HUES48 (cell line): ENCODE data around the gene PLA2G2C.

Experiments used
- H3K27ac ChIP-seq: one replicate; pipeline ENCODE4 v1.7.0; 2013; ENCODE audit warnings: low read depth, low read length, inconsistent platforms
- H3K27me3 ChIP-seq: 2 replicates; pipeline ENCODE4 v1.6.1; 2013; ENCODE audit warnings: mild to moderate bottlenecking, low read length; ENCODE audit not compliant: control insufficient read depth, insufficient read depth
- H3K36me3 ChIP-seq: 2 replicates; pipeline ENCODE4 v1.6.1; 2013; ENCODE audit warnings: low read length; ENCODE audit not compliant: control insufficient read depth, insufficient read depth
- H3K4me1 ChIP-seq: 2 replicates; pipeline ENCODE4 v1.6.1; 2013; ENCODE audit warnings: mild to moderate bottlenecking, low read length; ENCODE audit not compliant: control insufficient read depth, insufficient read depth
- H3K4me3 ChIP-seq: 2 replicates; pipeline ENCODE4 v1.5.1; 2013; ENCODE audit warnings: mild to moderate bottlenecking, low read depth, low read length
- H3K9ac ChIP-seq: 2 replicates; pipeline ENCODE4 v1.6.1; 2013; ENCODE audit warnings: mild to moderate bottlenecking, low read depth, low read length, moderate library complexity
- H3K9me3 ChIP-seq: 2 replicates; pipeline ENCODE4 v1.6.1; 2013; ENCODE audit warnings: low read length; ENCODE audit not compliant: control insufficient read depth, insufficient read depth

Gene PLA2G2C

GRCh38 chr1:20202166-20202565 lies 15.8 kb upstream of the PLA2G2C start:
- Histone ChIP-seq H3K27me3 (no peaks in the 10 kb centered on the region), H3K36me3 (no peaks in the 10 kb centered on the region), H3K9me3 (no peaks in the 10 kb centered on the region), H3K9ac (no peak overlapping the region), H3K4me1 (0 out of 2 replicates have a peak, but pooled peaks cover 3% of the 10 kb centered on the region), H3K27ac (no peak overlapping the region), H3K4me3 (no peak overlapping the region)

- Histone ChIP-seq H3K9ac (no peak overlapping the region), H3K4me3 (no peak overlapping the region), H3K27me3 (no peaks in the 10 kb centered on the region), H3K9me3 (no peaks in the 10 kb centered on the region), H3K36me3 (no peaks in the 10 kb centered on the region), H3K4me1 (0 out of 2 replicates have a peak, but pooled peaks cover 3% of the 10 kb centered on the region), H3K27ac (no peak overlapping the region)
Measured at GRCh38 chr1:20200966-20201365, 14.6 kb upstream of the PLA2G2C start.

GRCh38 chr1:20199840-20200239 lies 13.5 kb upstream of the PLA2G2C start:
- H3K36me3 ChIP-seq: no peaks in the 10 kb centered on the region
- H3K27ac ChIP-seq: no peak overlapping the region
- no peaks in the 10 kb centered on the region for H3K27me3 ChIP-seq
- no peak overlapping the region for H3K9ac ChIP-seq
- H3K9me3 ChIP-seq: no peaks in the 10 kb centered on the region
- H3K4me3 ChIP-seq: no peak overlapping the region
- peaks cover 6% of the 10 kb centered on the region for H3K4me1 ChIP-seq

DNA sequence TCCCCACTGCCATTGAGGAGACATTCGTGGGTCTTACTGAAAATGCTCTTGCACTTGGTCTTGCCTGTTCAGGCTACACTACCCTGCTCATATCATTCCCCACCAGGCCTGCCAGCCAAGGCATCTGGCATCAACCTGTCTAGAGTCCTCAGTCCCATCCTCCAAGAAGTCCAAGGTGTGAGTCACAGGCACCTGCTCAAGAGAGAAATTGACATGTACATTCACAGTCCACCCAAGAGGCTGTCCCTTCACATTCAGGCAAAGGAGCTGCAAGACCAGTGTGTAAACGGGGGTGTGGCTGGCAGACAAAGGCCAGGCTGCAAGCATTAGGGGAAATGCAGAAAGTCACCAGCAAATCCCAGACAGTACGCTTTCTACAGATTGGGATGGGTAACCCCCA lies 13.1 kb upstream of the PLA2G2C start:
- H3K9ac ChIP-seq: no peak overlapping the region
- no peak overlapping the region for H3K27ac ChIP-seq
- H3K4me1 ChIP-seq: peaks cover 10% of the 10 kb centered on the region
- H3K9me3 ChIP-seq: no peaks in the 10 kb centered on the region
- H3K36me3 ChIP-seq: no peaks in the 10 kb centered on the region
- no peak overlapping the region for H3K4me3 ChIP-seq
- H3K27me3 ChIP-seq: no peaks in the 10 kb centered on the region

DNA sequence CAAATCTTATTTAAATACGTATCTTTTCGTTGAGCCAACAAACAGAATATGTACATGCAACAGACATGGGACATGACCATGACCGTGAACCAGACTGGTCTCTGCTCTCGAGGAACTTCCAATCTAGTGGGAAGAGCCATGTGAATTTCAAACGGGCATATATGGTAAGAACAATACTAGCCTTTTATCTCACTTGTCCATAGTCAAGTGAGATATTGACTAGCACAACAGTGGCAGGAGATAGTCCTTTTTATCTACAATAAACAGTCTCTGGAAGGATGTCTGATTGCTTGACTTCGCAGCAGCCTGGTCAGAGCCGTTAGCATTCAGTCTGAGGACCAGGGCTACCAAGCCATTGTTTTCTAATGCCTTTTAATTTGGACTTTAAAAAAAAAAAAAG lies 12.6 kb upstream of the PLA2G2C start:
- Histone ChIP-seq H3K9ac (no peak overlapping the region), H3K36me3 (no peaks in the 10 kb centered on the region), H3K27ac (no peak overlapping the region), H3K4me3 (no peak overlapping the region), H3K27me3 (no peaks in the 10 kb centered on the region; the same call in 1 of the 2 replicates), H3K9me3 (no peaks in the 10 kb centered on the region), H3K4me1 (peaks cover 15% of the 10 kb centered on the region)

DNA sequence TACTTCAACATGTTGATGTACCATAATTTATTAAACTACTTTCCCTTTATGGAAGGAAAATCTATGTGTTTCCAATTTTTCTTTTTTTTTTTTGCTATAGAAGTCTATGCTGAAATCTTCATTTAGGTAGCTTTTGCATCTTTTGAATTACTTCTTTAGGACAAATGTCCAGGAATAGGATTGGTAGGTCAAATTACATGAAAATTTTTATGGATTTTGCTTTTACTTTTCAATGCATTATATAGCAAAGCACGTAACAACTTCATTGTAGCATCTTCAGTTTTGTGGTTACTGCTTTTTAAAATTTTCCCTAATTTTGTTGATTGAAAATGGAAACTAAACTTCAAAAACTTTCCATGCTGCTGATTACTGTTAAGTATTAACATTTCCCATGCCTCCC lies 12.0 kb upstream of the PLA2G2C start:
- Histone ChIP-seq H3K27me3 (no peaks in the 10 kb centered on the region; the same call in 1 of the 2 replicates), H3K27ac (no peak overlapping the region), H3K9ac (no peak overlapping the region), H3K36me3 (no peaks in the 10 kb centered on the region), H3K9me3 (no peaks in the 10 kb centered on the region), H3K4me1 (peaks cover 16% of the 10 kb centered on the region), H3K4me3 (no peak overlapping the region)

GRCh38 chr1:20197329-20197791 lies 11.0 kb upstream of the PLA2G2C start:
- Histone ChIP-seq H3K9me3 (no peaks in the 10 kb centered on the region), H3K36me3 (no peaks in the 10 kb centered on the region), H3K9ac (no peak overlapping the region), H3K4me1 (peaks cover 16% of the 10 kb centered on the region), H3K27ac (no peak overlapping the region), H3K4me3 (no peak overlapping the region), H3K27me3 (no peaks in the 10 kb centered on the region; the same call in 1 of the 2 replicates)

- Histone ChIP-seq H3K27ac (no peak overlapping the region), H3K4me3 (no peak overlapping the region), H3K9me3 (no peaks in the 10 kb centered on the region), H3K36me3 (no peaks in the 10 kb centered on the region), H3K4me1 (peaks cover 19% of the 10 kb centered on the region), H3K27me3 (no peaks in the 10 kb centered on the region; the same call in 1 of the 2 replicates), H3K9ac (no peak overlapping the region)
Measured at GRCh38 chr1:20195462-20195780, 9.1 kb upstream of the PLA2G2C start.

DNA sequence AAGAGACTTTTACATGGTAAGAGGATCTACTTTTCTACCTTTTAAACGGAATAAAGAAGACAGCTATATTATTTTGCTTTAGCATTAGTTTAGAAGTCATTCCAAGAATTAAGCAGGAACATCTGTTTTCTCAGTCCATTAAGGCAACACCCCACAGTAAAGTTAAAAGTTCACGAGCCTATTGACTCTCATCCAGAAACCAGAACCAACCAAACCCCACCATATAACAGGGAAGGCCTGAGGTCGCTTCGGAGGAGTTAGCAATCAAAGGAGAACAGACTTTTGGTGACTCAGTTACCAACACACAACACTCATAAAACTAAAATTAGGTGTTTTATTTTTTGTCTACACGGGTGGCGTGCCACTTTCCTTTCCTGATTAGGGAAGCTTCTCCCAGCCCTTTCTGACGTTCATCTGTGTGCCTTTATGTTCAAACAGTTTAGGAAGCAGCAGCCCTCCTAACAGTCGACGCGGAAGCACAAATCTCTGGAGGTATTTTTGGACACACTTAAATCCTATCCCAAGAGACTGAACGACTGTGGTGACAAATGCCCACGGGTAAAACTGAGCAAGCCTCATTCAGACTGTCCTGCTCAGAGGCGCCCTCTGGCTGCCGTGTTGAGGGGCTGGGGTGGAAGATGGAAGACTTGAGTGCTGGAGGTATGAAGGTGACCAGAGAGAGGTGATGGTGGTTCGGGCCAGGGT lies 8.6 kb upstream of the PLA2G2C start:
- Histone ChIP-seq H3K36me3 (no peaks in the 10 kb centered on the region), H3K27ac (no peak overlapping the region), H3K9me3 (no peaks in the 10 kb centered on the region), H3K9ac (no peak overlapping the region), H3K4me3 (no peak overlapping the region), H3K27me3 (no peaks in the 10 kb centered on the region; the same call in 1 of the 2 replicates), H3K4me1 (peaks cover 19% of the 10 kb centered on the region)

DNA sequence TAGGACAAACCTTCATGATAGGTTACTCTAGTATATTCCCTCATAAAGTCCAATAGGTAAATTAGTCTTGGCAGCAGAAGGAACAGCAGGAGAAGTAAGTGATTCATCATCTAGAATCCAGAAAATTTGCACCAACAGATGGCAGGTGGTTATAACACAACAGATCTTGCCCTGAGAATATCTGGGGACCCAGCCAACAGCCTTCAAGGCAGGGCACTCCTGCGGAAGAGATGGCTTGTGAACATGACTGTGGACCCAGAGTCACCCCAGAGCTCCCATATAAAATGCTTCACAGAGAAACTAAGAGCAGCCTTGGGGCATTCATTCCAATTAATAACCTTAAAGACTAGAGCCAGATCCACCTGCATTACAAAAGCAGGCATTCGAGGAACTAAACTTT lies 7.9 kb upstream of the PLA2G2C start:
- Histone ChIP-seq H3K4me1 (peaks cover 17% of the 10 kb centered on the region), H3K9ac (no peak overlapping the region), H3K4me3 (no peak overlapping the region), H3K27ac (no peak overlapping the region), H3K36me3 (no peaks in the 10 kb centered on the region), H3K27me3 (no peaks in the 10 kb centered on the region; the same call in 1 of the 2 replicates), H3K9me3 (no peaks in the 10 kb centered on the region)

DNA sequence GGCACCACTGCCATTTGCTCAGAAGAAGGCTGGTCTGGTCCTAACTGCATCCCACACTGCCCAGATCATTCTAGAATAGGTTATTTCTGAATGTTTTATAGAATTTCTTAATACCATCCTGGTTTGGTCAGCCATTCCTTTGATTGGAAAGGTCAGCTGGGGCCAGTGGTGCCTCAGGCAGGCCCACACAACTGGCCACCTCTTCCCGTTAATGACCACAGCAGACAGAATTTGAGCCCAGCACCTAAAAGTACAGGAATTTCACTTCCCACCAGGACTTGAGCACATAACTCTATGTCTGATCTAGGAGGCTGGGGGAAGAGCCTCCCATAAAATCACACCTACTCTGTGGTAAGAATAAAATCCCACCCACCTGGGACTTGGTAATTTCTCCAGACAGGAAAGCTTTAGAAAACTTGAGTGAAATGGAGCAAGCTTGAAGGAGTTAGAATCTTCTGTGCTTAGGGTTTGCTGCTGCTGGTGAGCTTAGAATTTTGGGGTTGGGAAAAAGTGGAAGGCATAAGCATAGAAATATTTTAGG lies 6.6 kb upstream of the PLA2G2C start:
- Histone ChIP-seq H3K9ac (no peak overlapping the region), H3K9me3 (no peaks in the 10 kb centered on the region), H3K4me1 (peaks cover 16% of the 10 kb centered on the region), H3K27me3 (peaks cover 7% of the 10 kb centered on the region; the same call in 1 of the 2 replicates), H3K27ac (no peak overlapping the region), H3K4me3 (no peak overlapping the region), H3K36me3 (no peaks in the 10 kb centered on the region)
